Measurements from ENCODE around the gene LRP10. TPM values are rescaled to one million over a fixed set of nuclear protein-coding genes. Genes with fewer than 3 reads are reported as not detected.

LRP10 gene
- total and polyA plus RNA-seq, 2 of the 8 experiments (the other 6 are each of a cell fraction or from before 2014, with no cell fraction given) = 12.4 to 15.6 TPM

DNA sequence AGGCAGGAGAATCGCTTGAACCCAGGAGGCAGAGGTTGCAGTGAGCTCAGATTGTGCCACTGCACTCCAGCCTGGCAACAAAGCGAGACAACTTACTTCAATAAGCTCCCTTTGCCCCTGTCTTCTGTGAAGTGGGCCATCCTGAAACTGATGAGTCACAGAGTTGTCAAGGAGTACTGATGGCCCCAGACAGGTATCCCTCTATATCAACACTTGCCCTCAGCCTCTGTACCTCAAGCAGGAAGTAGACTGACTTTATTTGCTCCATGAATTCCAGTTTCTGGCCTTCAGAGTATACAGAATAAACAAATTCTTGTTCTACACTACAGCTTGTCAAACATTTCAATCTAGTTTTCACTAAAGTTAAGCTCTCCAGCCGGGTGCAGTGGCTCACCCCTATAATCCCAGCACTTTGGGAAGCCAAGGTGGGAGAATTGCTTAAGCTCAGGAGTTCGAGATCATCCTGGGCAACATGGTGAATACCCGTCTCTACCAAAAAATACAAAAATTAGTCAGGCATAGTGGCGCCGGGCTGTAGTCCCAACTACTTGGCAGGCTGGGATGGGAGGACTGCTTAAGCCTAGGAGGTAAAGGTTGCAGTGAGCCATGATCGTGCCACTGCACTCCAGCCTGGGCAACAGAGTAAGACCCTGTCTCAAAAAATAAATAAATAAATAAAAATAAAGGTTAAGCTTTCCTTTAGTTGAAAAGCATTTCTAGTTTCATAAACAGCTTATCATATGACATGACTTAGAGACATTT, 16.4 kb upstream of the LRP10 start (continued):
- TF ChIP-seq BCL11A (IDR thresholded peaks at IDR 0.05; ENCODE audit: low read depth in 2 of 2, low read length in 2 of 2) = no peak
- TF ChIP-seq PHF8 (conservative IDR thresholded peaks at IDR 0.05; ENCODE audit: low read depth, low read length) = no peak
- no peak for TF ChIP-seq ASH2L (IDR thresholded peaks at IDR 0.05; ENCODE audit: low read length)
